ENCODE measurements around the gene SLC12A4.

- TF ChIP-seq POLR2A (IDR thresholded peaks at IDR 0.05) (no peak), EP300 (IDR thresholded peaks at IDR 0.05) (no peak)
- TF ChIP-seq, protein P1, sequence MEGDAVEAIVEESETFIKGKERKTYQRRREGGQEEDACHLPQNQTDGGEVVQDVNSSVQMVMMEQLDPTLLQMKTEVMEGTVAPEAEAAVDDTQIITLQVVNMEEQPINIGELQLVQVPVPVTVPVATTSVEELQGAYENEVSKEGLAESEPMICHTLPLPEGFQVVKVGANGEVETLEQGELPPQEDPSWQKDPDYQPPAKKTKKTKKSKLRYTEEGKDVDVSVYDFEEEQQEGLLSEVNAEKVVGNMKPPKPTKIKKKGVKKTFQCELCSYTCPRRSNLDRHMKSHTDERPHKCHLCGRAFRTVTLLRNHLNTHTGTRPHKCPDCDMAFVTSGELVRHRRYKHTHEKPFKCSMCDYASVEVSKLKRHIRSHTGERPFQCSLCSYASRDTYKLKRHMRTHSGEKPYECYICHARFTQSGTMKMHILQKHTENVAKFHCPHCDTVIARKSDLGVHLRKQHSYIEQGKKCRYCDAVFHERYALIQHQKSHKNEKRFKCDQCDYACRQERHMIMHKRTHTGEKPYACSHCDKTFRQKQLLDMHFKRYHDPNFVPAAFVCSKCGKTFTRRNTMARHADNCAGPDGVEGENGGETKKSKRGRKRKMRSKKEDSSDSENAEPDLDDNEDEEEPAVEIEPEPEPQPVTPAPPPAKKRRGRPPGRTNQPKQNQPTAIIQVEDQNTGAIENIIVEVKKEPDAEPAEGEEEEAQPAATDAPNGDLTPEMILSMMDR (IDR thresholded peaks at IDR 0.05): no peak
These were observed 20.2 kb upstream of the SLC12A4 start for GRCh38 chr16:67988675-67989074.
